Stimulated activated CD8-positive, alpha-beta memory T cell treated with anti-CD3 and anti-CD28 coated beads, Interleukin-12 subunit alpha, Interleukin-12 subunit beta, amount 100 ng/mL, for 24 hours (primary cell): ENCODE data around the gene GPBP1.
"Not testable (repeated sequence)": the region's sequence is repeated elsewhere in the genome, so short reads cannot be mapped to it uniquely, and the experiment has no call there.

Source experiments
- DNase-seq: peaks from one replicate; pipeline ENCODE4 v3.0.0-alpha.2; 2020; ENCODE audit errors: extremely low read depth

Gene GPBP1

DNA sequence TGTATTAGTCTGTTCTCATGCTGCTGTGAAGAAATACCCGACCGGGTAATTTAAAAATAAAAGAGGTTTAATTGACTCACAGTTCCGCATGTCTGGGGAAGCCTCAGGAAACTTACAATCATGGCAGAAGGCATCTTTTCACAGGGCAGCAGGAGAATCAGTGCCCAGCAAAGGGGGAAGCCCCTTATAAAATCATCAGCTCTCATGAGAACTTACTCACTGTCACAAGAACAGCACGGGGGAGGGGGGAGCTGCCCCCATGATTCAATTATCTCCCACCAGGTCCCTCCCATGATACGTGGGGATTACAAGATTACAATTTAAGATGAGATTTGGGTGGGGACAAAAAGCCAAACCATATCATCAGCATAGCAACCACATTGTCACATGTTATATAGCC lies 102.5 kb downstream of the GPBP1 start:
- no peak for DNase-seq

DNA sequence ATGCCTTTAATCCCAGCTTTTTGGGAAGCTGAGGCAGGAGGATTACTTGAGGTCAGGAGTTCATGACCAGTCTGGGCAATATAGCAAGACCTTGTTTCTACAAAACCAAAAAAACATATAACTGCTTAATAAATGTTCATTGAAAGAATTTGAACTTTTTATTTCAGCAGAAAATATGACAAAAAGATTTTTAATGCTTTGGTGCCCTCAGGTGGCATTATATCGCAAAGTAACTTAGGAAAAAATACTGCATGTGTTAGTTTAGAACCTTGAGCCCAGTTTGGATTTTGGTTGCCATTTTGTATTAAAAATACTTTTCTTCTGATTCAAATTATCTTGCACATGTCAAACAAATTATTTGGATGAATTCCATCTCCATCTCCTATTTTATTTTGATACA lies 103.2 kb downstream of the GPBP1 start:
- no peak for DNase-seq

DNA sequence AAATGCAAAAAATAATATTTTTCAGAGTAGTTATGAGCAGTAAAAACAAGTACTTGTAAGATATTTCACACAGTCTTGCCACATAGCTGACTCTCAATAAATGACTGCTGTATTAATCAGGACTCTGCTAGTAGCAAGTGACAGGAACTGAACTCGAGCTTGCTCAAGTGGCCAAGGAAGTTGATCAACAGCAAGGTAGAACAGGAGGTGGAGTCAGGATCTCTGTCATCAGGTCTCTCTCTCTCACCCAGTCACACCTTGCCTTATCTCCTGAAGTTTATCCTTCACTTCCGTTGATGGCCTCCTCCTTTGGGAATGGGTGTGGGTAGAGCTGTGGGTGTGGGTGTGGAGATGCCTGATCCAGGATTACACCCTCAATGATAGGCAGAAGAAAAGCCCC lies 107.0 kb downstream of the GPBP1 start:
- no peak for DNase-seq

DNA sequence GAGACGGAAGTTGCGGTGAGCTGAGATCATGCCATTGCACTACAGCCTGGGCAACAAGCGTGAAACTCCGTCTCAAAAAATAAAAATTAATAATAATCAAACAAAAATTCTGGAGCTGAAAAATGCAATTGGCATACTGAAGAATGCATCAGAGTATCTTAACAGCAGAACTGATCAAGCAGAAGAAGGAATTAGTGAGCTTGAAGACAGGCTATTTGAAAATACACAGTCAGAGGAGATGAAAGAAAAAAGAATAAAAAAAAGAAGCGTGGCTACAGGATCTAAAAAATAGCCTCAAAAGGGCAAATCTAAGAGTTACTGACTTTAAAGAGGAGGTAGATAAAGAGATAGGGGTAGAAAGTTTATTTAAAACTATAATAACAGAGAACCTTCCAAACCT lies 111.2 kb downstream of the GPBP1 start:
- not testable (repeated sequence) for DNase-seq

DNA sequence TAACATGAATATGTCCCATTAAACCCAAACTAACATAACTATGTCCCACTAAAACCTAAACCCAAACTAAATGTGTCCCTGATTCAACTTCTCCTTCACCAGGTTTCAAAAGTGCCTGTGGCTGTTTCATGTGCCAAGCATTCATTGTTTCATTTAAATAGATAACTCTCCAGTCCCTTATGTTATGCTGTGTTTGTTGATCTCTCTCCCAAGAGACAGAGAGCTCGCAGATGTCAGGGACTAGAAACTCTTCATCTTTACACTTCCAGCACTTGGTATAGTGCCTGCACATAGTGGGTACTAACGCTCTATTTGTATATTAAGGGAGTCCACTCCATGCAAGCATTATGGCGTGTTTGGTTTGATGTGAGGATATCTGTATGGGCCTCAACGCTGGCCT lies 118.0 kb downstream of the GPBP1 start:
- DNase-seq, result no peak

DNA sequence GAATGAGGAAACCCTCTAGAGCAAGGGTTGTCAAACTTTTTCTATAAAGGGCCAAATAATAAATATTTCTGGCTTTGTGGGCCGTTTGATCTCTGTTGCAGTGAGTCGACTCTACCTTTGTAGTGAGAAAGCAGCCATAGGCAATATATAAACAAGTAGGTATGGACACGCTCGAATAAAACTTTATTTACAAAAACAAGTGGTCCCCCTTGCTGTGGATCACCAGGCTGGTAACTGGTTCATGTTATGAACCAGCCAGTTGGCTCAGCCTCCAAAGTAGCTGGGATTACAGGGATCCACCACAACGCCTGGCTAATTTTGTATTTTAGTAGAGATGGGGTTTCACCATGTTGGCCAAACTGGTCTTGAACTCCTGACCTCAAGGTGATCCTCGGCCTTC lies 118.5 kb downstream of the GPBP1 start:
- no peak for DNase-seq

DNA sequence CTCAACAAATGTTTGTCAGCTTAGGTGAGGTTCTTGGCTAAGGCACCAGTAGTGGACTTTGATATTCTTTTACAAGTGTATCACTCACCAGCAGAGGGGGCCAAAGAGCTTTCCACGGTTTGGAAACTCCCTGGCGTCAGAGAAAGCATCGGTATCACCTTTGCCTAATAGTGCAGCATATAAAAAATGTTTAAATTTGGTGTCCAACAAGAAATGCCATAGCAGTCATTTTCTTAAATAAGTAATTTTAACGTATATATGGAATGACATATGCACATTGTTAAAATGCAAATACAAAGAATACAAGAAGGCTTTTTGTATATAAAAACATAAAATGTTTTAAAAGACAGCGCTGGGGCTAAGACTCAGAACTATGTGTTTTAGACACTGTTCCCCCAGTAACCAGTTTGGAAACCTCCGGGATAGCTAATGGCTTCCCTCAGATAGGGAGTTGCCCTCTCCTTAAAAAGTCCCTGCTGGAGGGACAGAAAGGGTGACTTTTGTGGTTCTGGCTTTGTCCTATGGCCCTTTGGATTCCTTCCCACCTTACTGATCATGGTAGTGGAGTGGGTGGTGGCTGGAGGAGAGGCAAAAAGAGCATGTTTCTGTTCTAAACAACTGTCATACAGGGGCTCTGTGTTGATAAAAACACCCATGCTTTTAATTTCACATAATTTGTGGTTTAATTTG lies 124.6 kb downstream of the GPBP1 start:
- peak; percentile 57 for DNase-seq

DNA sequence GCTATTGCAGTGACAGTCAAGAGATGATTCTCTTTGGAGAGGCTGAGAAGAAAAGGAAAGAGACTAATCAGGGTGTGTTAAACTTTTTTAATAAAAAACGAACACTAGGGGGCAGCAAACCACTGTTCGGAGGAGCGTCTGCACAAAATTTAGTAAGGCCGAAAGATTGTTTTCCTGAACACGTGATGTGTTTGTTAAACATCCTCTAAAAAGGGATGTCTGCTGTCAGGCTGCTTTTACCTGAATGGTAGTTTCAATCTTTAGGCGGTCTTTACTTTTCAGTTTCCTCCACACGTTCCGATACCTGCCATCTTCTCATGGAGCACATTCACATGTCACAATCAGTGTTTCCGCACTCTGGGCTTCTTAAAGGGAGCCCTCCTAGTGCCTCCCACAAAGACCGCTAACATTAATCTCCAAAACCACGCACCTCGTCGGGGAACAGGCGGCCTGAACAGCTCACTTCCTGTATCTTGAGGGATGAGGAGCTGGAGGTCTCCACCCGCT lies 125.2 kb downstream of the GPBP1 start:
- no peak for DNase-seq

DNA sequence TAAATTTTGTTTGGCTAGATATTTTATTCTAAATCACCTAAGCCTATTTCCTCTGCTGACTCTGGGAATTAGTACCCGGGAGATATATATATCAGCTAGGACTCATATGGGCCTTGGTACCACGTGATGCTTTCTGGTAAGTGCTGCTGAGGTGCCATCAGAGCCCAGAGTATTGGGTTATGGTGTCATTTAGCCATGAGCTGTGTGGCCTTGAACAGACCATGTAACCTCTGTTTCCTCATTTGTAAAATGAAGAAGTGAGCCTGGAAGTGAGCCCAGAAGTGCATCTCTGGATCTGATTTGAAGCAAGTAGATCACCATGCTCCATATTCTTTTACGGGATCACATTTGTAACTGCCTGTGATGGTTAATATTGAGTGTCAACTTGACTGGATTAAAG lies 126.1 kb downstream of the GPBP1 start:
- DNase-seq, result no peak

DNA sequence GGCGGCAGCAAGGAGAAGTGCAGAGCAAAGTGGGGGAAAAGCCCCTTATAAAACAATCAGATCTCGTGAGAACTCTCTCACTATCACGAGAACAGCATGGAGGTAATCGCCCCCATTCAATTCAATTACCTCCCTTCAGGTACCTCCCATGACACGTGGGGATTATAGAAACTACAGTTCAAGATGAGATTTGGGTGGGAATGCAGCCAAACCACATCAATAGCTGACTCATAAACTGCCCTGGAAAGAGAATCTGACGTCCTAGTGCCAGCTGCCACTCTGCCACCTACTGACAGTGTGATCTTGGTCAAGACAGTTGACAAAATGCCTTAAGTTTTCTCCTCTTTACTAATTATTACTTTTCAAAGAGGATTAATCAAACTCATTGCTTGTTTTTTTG lies 128.3 kb downstream of the GPBP1 start:
- DNase-seq, result no peak

DNA sequence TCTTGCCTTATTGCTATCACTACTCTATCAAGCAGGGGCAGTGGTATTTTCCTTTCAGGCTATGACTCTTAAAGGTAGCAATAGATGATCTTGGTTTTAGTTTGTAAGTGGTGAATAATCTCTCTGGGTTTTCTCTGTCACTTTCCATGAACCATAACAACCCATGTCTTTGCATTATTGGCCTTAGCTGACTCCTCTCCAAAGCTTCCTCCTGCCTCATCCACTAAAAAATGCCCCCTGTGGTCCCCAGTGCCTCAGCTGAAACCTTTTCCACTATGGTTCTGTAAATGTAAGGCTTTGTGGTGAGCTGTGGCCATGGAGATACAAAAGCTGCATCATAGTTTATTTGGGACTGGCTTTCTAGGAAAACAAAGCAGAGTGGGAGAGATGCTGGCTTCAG lies 128.8 kb downstream of the GPBP1 start:
- no peak for DNase-seq

DNA sequence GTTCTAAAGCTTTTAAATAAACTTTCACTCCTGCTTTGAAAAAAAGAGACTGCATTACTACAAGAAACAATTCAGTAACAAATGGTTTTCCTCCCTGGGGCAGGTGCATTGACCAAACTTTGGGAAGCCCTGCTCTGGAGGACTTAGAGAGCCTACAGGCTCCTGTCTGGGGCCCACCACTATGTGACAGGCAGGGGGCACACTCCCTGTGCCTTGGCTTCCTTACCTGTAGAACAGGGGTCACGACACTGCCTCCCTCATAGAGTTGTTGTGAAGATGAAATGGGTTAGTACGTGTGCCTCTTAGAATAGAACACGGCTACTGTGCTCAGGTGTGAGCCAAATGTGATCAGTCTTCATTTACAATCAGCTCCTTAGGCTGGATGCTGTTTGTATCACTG lies 130.1 kb downstream of the GPBP1 start:
- no peak for DNase-seq

DNA sequence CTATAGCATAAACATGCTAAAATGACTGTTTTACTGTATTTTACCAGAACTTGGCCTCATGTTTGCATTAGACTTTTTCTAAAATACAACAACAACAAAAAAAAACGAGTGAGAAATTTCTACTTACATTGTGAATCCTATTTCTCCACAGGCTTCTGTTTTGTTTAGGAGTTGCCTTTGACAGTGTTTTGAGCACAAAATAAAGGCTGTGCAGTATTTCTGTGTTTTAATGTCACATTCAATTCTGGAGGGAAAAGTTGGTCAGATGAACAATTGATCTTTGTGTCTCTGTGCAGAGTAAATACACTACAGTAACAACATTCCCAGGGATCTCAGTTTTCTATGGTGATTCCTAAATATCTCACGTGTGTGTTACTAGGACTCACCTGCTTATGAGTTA lies 131.1 kb downstream of the GPBP1 start:
- no peak for DNase-seq

DNA sequence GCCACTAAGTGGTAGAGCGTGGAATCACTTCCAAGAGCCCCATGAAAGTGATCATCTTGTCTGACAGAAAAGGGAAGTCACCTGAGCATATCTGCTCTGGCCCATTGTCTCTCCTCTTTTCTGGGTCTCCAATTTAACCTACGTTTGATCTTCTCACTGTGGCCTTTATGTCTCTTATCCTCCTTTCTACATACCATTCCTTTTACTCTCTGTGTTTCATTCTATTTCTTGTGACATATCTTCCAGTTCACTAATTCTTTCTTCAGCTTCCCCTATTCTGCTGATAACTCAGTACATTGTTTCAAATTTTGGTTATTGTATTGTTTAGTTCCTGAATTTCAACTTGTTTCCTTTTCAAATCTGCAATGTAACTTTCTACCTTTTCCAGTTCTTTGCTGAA lies 132.5 kb downstream of the GPBP1 start:
- DNase-seq, result no peak

DNA sequence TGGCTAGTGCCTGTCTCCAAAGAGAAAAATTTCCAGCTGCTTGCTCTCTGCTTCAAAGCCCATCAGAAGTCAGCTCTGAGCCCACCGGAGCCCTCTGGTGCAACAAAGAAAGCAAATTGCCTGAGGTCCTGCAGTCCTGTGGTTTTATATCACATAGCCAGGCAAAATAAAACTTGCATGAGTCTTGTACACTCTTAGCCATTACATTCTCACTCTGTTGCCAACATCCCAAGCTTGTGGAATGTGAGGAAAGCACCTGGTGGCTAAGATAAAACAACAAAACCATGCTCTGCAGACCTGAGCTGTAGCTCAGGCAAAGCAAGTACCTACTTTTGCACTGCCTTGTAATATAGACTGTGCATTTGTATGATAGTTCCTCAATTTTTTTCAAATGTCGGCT lies 133.7 kb downstream of the GPBP1 start:
- no peak for DNase-seq

DNA sequence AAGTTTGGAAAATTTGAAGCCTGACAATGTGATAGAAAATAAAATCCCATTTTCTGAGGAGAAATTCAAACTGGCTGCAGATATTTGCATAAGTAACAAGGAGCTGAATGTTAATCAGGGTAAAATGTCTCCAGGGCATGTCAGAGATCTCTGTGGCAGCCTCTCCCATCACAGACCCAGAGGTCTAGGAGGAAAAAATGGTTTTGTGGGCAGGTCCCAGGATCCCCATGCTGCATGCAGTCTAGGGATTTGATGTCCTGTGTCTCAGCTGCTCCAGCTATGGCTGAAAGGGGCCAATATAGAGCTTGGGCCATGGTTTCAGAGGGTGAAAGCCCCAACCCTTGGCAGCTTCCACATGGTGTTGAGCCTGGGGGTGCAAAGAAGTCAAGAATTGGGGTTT lies 135.2 kb downstream of the GPBP1 start:
- not testable (repeated sequence) for DNase-seq

DNA sequence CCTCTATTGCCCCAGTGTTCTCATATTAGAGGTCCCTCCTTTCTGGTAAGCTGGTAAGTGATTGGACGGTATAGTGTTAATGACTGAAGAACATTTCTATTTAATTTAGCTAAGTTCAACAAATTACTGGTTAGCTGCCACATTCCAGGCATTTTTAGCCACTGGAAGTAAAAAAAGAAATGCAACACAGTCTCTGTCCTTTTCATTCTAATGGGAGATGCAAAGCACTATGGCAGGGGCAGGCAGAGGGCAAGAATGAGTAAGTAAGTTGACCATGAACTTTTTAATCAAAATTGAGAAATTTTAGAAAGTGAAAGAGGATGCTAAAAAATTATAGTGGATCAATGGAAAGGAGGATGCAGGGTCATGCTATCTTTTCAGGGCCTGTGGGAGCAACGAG lies 137.4 kb downstream of the GPBP1 start:
- no peak for DNase-seq

DNA sequence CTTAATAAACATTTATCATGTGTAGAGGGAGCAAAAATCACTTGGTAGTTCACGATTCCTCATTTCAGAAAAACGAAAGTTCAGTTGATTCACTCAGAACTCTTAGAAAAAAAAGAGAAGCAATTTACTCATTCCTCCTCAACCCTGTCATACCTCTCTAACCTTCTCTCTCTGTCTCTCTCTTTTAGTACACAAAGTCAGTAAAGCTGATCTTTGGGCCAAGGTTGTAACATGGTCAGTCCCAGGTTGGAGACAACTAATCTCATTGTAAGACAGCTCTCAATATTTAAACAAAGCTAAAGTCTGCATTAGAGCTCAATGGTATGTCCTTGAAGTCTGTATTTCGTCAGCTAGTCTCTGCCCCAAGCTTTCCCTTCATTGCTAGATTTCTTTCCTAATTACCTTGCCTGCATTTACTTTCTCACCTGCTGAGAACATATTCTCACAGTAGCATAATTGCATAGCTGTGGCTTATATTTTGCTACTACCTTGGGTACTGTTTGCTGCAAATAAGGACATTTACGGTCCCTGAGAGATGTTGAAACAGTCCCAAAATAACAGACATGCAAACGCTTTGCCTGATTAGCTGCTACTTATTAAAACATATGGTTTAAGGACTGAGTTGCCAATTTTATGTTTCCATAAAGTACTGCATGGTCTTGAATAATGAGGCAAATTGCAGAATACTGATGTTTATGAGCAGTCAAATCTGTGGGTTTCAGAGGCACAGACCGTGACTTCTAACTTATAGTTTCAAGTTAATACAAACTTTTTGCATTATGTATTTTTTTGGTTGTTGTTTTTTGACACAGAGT lies 138.3 kb downstream of the GPBP1 start:
- no peak for DNase-seq

DNA sequence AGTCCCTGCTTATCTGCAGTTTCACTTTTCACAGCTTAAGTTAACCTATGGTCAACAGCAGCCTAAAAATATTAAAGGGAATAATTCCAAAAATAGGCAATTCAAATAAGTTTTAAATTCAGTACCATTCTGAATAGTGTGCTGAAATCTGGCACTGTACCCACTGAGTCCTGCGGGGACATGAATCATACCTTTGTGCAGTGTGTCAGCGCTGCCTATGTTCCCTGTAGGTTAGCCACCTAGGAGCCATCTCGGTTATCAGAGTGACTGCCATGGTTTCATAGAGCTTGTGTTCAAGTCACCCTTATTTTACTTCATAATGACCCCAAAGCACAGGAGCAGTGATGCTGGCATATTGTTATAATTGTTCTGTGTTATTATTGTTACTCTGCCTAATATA lies 139.9 kb downstream of the GPBP1 start:
- no peak for DNase-seq
